HCT116 (cell line): ENCODE measurements around the gene OGN. TPM values are rescaled to one million over a fixed set of nuclear protein-coding genes. Genes with fewer than 3 reads are reported as not detected.

Experiments used
- ATAC-seq: fragments of 200-7000 bp; cut with Tn5 transposase; 2 replicates; pipeline ENCODE4 v1.9.1; 2020; ENCODE audit warnings: mild to moderate bottlenecking, moderate library complexity
- BruUV-seq: library from RNA; stranded (reverse); fragments of 400-500 nt; replicated peaks from 2 replicates; lab custom pipeline; 2021; lab: Mats Ljungman, UMichigan
- CTCF ChIA-PET: fragments of 300-600 bp; sonication (Branson Sonifier 250); formaldehyde crosslinking; loops from one replicate; lab custom pipeline; 2021; ENCODE audit warnings: antibody characterized with exemption; lab: Charles Lee
- POLR2A ChIA-PET: fragments of 300-600, 350-600 bp; sonication (Branson Sonifier 250); formaldehyde crosslinking; loops from one replicate; lab custom pipeline; 2021; ENCODE audit warnings: antibody characterized with exemption; lab: Charles Lee
- RAD21 ChIA-PET, 2 experiments: fragments of 300-600 bp; sonication (Branson Sonifier 250); formaldehyde crosslinking; loops; one replicate each; lab custom pipeline; 2023; ENCODE audit warnings: low total read pairs in 2 of 2; ENCODE audit not compliant: uncharacterized antibody in 2 of 2, unreplicated experiment in 2 of 2, low non-redundant PET in 1 of 2; lab: Charles Lee
- DNase-seq: peaks from one replicate; pipeline ENCODE4 v3.0.0-alpha.2; 2010; ENCODE audit warnings: low read depth, low spot score
- H2AFZ ChIP-seq: fragments of 200-600 bp; shearing (Covaris generic), sonication (generic); 2 replicates; pipeline ENCODE4 v1.6.1; 2017; ENCODE audit warnings: low read depth, mixed run types, mixed read lengths, antibody characterized with exemption, low read length; ENCODE audit not compliant: poor library complexity, severe bottlenecking
- H3K27ac ChIP-seq: 2 replicates; pipeline ENCODE4 v1.5.1; 2012; ENCODE audit warnings: low read depth, low read length
- H3K27me3 ChIP-seq: fragments of 200-600 bp; sonication (generic); 2 replicates; pipeline ENCODE4 v1.6.1; 2016; ENCODE audit warnings: mixed run types, low read length, mixed read lengths; ENCODE audit not compliant: insufficient read depth
- H3K36me3 ChIP-seq, 2 experiments: fragments of 200-500 bp in 1 of 2; fragments of 200-600 bp in 1 of 2; sonication (Bioruptor generic) in 1 of 2; sonication (generic) in 1 of 2; 2 replicates each; pipeline versions ENCODE4 v1.5.1 to v1.6.1; 2014 to 2016; ENCODE audit warnings: low read length in 2 of 2, inconsistent platforms in 1 of 2, mixed read lengths in 1 of 2, mixed run types in 1 of 2; ENCODE audit not compliant: insufficient read depth in 2 of 2, control insufficient read depth in 1 of 2
- H3K4me1 ChIP-seq, 2 experiments: fragments of 200-600 bp in 1 of 2; sonication (generic) in 1 of 2; 2 replicates each; pipeline versions ENCODE4 v1.5.1 to v1.6.1; 2012 to 2017; ENCODE audit warnings: low read length in 2 of 2, inconsistent platforms in 1 of 2, mild to moderate bottlenecking in 1 of 2, mixed read lengths in 1 of 2, mixed run types in 1 of 2, moderate library complexity in 1 of 2; ENCODE audit not compliant: insufficient read depth in 2 of 2, control insufficient read depth in 1 of 2
- H3K4me2 ChIP-seq: fragments of 200-600 bp; sonication (generic); 2 replicates; pipeline ENCODE4 v1.6.1; 2017; ENCODE audit warnings: mixed run types, low read length, mixed read lengths
- H3K4me3 ChIP-seq, 2 experiments: fragments of 200-600 bp in 1 of 2; sonication (generic) in 1 of 2; replicated peaks in 1 of 2; 2 replicates each; pipeline ENCODE4 v1.5.1; 2011 to 2016; ENCODE audit warnings: low read length in 2 of 2, control low read depth in 1 of 2, low read depth in 1 of 2, mild to moderate bottlenecking in 1 of 2, mixed read lengths in 1 of 2, mixed run types in 1 of 2
- H3K79me2 ChIP-seq: fragments of 200-600 bp; sonication (generic); 2 replicates; pipeline ENCODE4 v1.6.1; 2017; ENCODE audit warnings: mild to moderate bottlenecking, mixed run types, low read length, moderate library complexity, mixed read lengths; ENCODE audit not compliant: insufficient read depth
- H3K9ac ChIP-seq: fragments of 200-600 bp; sonication (generic); 2 replicates; pipeline ENCODE4 v1.6.1; 2016; ENCODE audit warnings: low read length, mixed read lengths
- H3K9me2 ChIP-seq: fragments of 200-600 bp; sonication (generic), shearing (Covaris generic); 2 replicates; pipeline ENCODE4 v1.6.1; 2017; ENCODE audit warnings: mixed run types, mild to moderate bottlenecking, moderate library complexity; ENCODE audit not compliant: insufficient read depth
- H3K9me3 ChIP-seq, 2 experiments: fragments of 200-500 bp in 1 of 2; fragments of 200-600 bp in 1 of 2; sonication (Bioruptor generic) in 1 of 2; sonication (generic) in 1 of 2; 2 replicates each; pipeline ENCODE4 v1.6.1; 2014 to 2017; ENCODE audit warnings: low read length in 2 of 2, mixed read lengths in 2 of 2, inconsistent platforms in 1 of 2, low read depth in 1 of 2, mild to moderate bottlenecking in 1 of 2, mixed run types in 1 of 2, moderate library complexity in 1 of 2; ENCODE audit not compliant: control insufficient read depth in 1 of 2, insufficient read depth in 1 of 2
- H4K20me1 ChIP-seq: fragments of 200-600 bp; sonication (generic), shearing (Covaris generic); 2 replicates; pipeline ENCODE4 v1.6.1; 2017; ENCODE audit warnings: mixed run types, mild to moderate bottlenecking, moderate library complexity; ENCODE audit not compliant: insufficient read depth
- CBX3 ChIP-seq: IDR thresholded peaks from 2 replicates; pipeline ENCODE4 v1.6.1; 2012; ENCODE audit warnings: low read depth
- CEBPB ChIP-seq: IDR thresholded peaks from 2 replicates; pipeline ENCODE4 v1.6.1; 2012; ENCODE audit warnings: low read depth
- EGR1 ChIP-seq: IDR thresholded peaks from 2 replicates; pipeline ENCODE4 v1.6.1; 2012; ENCODE audit warnings: low read depth
- ELF1 ChIP-seq: IDR thresholded peaks from 2 replicates; pipeline ENCODE4 v1.6.1; 2012; ENCODE audit warnings: low read depth, borderline replicate concordance
- EZH2phosphoT487 ChIP-seq: fragments of 200-600 bp; IDR thresholded peaks from 2 replicates; pipeline ENCODE4 v1.6.1; 2018; ENCODE audit warnings: antibody characterized with exemption, borderline replicate concordance
- FOSL1 ChIP-seq: IDR thresholded peaks from 2 replicates; pipeline ENCODE4 v1.6.1; 2012; ENCODE audit warnings: low read depth
- JUND ChIP-seq: IDR thresholded peaks from 2 replicates; pipeline ENCODE4 v1.6.1; 2012
- POLR2A ChIP-seq: IDR thresholded peaks from 2 replicates; pipeline ENCODE4 v1.7.0; 2011; ENCODE audit warnings: borderline replicate concordance; ENCODE audit not compliant: insufficient read depth, insufficient read length; ENCODE audit errors: extremely low read depth
- POLR2AphosphoS5 ChIP-seq: IDR thresholded peaks from 2 replicates; pipeline ENCODE4 v1.6.1; 2011; ENCODE audit warnings: mild to moderate bottlenecking, low read depth, low read length, moderate library complexity
- SIN3A ChIP-seq: IDR thresholded peaks from 2 replicates; pipeline ENCODE4 v1.6.1; 2012; ENCODE audit warnings: low read depth
- SP1 ChIP-seq: IDR thresholded peaks from 2 replicates; pipeline ENCODE4 v1.6.1; 2012; ENCODE audit warnings: low read depth
- SRF ChIP-seq: IDR thresholded peaks from 2 replicates; pipeline ENCODE4 v1.6.1; 2012; ENCODE audit warnings: low read depth
- ZFX ChIP-seq: fragments of 450-650 bp; IDR thresholded peaks from 2 replicates; pipeline ENCODE4 v1.6.1; 2017
- ZNF274 ChIP-seq: fragments of 200-500 bp; sonication (Bioruptor generic); IDR thresholded peaks from 2 replicates; pipeline ENCODE4 v1.6.1; 2014; ENCODE audit warnings: mild to moderate bottlenecking, low read depth, low read length, inconsistent platforms
- intact Hi-C: fragments of 100-400 bp; cut with micrococcal nuclease; formaldehyde crosslinking; loops from 2 replicates; pipeline ENCODE4 v1.10.0; 2022
- total RNA-seq: library from RNA; stranded (reverse); gene quantifications from one replicate; pipeline ENCODE4 v1.2.1, GENCODE V29; 2021; ENCODE audit not compliant: unreplicated experiment
- TF ChIP-seq, protein P1 (sequence below): IDR thresholded peaks from 2 replicates; pipeline ENCODE4 v1.6.1; 2012
- TF ChIP-seq, protein P2 (sequence below), 3 experiments: fragments of 200-600 bp in 1 of 3; sonication (generic) in 1 of 3; IDR thresholded peaks in 2 of 3; conservative IDR thresholded peaks in 1 of 3; 2 replicates each; pipeline ENCODE4 v1.5.1; 2012 to 2017; ENCODE audit warnings: low read depth in 2 of 3, low read length in 2 of 3, antibody characterized with exemption in 1 of 3, borderline replicate concordance in 1 of 3, control low read depth in 1 of 3, mild to moderate bottlenecking in 1 of 3, mixed read lengths in 1 of 3, mixed run types in 1 of 3, moderate library complexity in 1 of 3; ENCODE audit not compliant: insufficient read depth in 1 of 3
- TF ChIP-seq, protein P3 (sequence below): IDR thresholded peaks from 2 replicates; pipeline ENCODE4 v1.6.1; 2011; ENCODE audit warnings: mild to moderate bottlenecking, low read length, moderate library complexity; ENCODE audit not compliant: insufficient replicate concordance; ENCODE audit errors: extremely low read depth

The OGN gene
- total RNA-seq, 1 experiment from 2014 or later: 0.15 TPM

DNA sequence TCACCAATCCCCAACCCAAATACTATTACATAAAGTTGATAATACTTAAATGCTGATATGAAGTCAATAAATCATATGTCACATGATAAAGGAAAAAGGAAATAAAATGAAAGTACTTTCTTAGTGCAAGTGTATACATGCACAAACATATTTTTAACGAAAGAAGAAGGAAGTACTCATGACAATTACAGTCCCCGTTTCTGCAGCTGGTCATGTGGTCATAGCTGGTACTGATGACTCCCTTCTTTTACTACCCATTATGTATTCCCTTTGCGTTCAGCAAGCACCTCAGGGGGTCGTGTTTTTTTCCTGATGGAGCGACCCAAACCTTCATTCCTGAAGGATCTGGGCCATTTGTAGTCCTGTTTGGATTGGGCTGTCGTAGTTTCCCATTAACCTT lies 51.3 kb downstream of the OGN start:
- Histone ChIP-seq H3K4me1 (no peaks in the 10 kb centered on the region), H2AFZ (no peak overlapping the region), H3K36me3 (no peaks in the 10 kb centered on the region), H3K27ac (no peak overlapping the region), H3K4me3 (no peak overlapping the region), H3K9ac (no peak overlapping the region), H3K4me2 (no peak overlapping the region), H3K27me3 (no peaks in the 10 kb centered on the region), H3K79me2 (no peaks in the 10 kb centered on the region), H3K9me2 (no peaks in the 10 kb centered on the region), H4K20me1 (no peaks in the 10 kb centered on the region), H3K9me3 (no peaks in the 10 kb centered on the region)
- RAD21 ChIA-PET: no interaction called here
- CTCF ChIA-PET: no interaction called here
- TF ChIP-seq EGR1 (no peak), SP1 (no peak), ZNF274 (no peak), EZH2phosphoT487 (no peak), ELF1 (no peak), FOSL1 (no peak)
- TF ChIP-seq, protein P1, sequence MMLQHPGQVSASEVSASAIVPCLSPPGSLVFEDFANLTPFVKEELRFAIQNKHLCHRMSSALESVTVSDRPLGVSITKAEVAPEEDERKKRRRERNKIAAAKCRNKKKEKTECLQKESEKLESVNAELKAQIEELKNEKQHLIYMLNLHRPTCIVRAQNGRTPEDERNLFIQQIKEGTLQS: no peak
- ATAC-seq (no peak), DNase-seq (no peak)
- POLR2A ChIA-PET: no interaction called here
- BruUV-seq: no TSS peak
- intact Hi-C loops: no loop called here

DNA sequence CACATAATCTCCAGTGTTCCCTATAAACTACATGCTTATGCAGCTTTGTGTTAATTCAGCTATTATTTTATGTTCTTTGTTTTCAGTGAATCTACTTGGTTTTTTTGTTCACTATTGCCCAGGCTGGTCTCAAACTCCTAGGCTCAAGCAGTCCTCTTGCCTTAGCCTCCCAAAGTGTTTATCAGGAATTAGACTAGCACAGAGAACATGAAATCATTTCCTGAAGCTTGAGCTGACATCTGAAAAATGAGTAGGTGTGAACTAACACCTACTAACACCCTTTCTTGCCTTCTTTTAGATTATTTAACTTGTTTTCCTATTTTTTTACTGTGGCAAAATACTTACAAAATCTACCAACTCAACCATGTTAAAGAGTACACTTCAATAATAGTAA lies 53.6 kb downstream of the OGN start:
- Histone ChIP-seq H3K79me2 (no peaks in the 10 kb centered on the region), H3K9me2 (no peaks in the 10 kb centered on the region), H3K9me3 (no peaks in the 10 kb centered on the region), H3K4me2 (no peak overlapping the region), H3K9ac (no peak overlapping the region), H3K27me3 (no peaks in the 10 kb centered on the region), H3K36me3 (no peaks in the 10 kb centered on the region), H3K4me1 (no peaks in the 10 kb centered on the region), H3K4me3 (no peak overlapping the region), H2AFZ (no peak overlapping the region), H3K27ac (no peak overlapping the region), H4K20me1 (no peaks in the 10 kb centered on the region)
- ChIA-PET CTCF (no interaction called here), RAD21 (no interaction called here), POLR2A (no interaction called here)
- intact Hi-C loops: loop anchor here (1.0 kb wide), 1 partner anchor 28 kb away; no protein-coding TSS in a partner anchor
- no peak for ATAC-seq
- BruUV-seq: no TSS peak
- DNase-seq: no peak
- no peak for TF ChIP-seq EGR1
- TF ChIP-seq, protein P2, sequence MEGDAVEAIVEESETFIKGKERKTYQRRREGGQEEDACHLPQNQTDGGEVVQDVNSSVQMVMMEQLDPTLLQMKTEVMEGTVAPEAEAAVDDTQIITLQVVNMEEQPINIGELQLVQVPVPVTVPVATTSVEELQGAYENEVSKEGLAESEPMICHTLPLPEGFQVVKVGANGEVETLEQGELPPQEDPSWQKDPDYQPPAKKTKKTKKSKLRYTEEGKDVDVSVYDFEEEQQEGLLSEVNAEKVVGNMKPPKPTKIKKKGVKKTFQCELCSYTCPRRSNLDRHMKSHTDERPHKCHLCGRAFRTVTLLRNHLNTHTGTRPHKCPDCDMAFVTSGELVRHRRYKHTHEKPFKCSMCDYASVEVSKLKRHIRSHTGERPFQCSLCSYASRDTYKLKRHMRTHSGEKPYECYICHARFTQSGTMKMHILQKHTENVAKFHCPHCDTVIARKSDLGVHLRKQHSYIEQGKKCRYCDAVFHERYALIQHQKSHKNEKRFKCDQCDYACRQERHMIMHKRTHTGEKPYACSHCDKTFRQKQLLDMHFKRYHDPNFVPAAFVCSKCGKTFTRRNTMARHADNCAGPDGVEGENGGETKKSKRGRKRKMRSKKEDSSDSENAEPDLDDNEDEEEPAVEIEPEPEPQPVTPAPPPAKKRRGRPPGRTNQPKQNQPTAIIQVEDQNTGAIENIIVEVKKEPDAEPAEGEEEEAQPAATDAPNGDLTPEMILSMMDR (IDR thresholded peaks at IDR 0.05 in 2 of 3, conservative IDR thresholded peaks at IDR 0.05 in 1 of 3; ENCODE audit: borderline replicate concordance in 1 of 3, insufficient read depth in 1 of 3, low read depth in 2 of 3, low read length in 2 of 3): no peak
- no peak for TF ChIP-seq CEBPB
- no peak for TF ChIP-seq POLR2AphosphoS5
- TF ChIP-seq CBX3: no peak
- TF ChIP-seq ZFX: no peak
- no peak for TF ChIP-seq SIN3A
- TF ChIP-seq, protein P3, sequence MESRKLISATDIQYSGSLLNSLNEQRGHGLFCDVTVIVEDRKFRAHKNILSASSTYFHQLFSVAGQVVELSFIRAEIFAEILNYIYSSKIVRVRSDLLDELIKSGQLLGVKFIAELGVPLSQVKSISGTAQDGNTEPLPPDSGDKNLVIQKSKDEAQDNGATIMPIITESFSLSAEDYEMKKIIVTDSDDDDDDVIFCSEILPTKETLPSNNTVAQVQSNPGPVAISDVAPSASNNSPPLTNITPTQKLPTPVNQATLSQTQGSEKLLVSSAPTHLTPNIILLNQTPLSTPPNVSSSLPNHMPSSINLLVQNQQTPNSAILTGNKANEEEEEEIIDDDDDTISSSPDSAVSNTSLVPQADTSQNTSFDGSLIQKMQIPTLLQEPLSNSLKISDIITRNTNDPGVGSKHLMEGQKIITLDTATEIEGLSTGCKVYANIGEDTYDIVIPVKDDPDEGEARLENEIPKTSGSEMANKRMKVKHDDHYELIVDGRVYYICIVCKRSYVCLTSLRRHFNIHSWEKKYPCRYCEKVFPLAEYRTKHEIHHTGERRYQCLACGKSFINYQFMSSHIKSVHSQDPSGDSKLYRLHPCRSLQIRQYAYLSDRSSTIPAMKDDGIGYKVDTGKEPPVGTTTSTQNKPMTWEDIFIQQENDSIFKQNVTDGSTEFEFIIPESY: no peak
- TF ChIP-seq JUND: no peak
- no peak for TF ChIP-seq SRF
- no peak for TF ChIP-seq ZNF274
- no peak for TF ChIP-seq POLR2A
